Hematopoietic multipotent progenitor cell treated with erythropoietin and hydrocortisone succinate and interleukin-3 and kit ligand, for 4 days (in vitro differentiated cells): ENCODE data around the gene MED4.
"Not testable (repeated sequence)": the region's sequence is repeated elsewhere in the genome, so short reads cannot be mapped to it uniquely, and the experiment has no call there.

Experiments used
- DNase-seq: peaks from one replicate; pipeline ENCODE4 v3.0.0-alpha.2; 2015

MED4 gene

DNA sequence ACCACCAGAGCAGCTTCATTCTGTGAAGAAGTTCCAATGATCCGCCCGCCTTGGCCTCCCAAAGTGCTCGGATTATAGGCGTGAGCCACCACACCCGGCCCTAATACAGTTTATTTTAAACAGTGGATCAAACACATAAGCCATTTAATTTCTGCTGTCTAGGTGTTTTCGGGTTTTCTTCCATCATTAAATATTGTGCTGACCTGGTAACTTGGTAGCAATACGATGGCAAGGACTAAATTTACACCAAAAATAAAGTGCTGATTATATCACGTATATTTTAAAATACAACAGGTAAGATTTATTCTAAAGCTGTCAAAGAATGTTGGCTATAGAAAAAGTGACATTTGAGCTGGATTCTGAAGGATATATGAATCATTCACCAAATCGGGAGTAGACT lies 1.3 kb downstream of the MED4 start:
- DNase-seq = no peak

DNA sequence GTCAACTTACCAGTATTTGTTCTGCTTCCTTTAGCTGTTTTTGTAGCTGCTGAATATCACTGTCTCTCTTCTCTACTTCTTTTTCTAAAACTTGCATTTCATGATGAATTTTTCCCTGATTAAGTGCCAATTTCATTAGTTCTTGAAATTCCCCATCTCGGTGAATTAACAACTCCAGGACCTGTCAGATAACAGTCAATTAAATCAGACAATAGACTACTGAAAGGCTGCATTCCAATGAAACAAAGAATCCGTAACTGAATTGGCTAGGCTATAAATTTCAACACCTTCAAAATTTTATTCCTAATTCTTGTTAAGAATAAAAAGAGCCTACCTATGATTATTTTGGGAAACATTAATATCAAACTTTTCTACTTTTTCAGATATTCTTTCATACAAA lies 8.6 kb downstream of the MED4 start:
- DNase-seq = no peak

DNA sequence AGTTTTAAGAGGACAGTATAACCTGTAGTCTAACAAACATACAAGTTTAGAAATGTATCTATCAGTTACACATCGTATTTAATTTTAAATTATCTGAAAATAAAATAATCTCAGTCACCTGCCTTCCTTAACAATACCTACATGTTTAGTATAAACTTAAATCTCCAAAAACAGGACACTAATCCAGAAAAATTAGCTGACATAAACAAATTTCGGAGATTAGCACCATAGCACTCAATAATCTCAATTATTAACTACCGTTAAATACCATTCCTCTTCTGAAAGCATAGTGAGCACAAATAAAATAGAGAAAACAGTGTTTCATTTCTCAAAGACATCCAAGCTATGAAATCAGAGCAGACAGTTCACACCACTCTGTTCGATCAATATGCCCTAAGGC lies 13.2 kb downstream of the MED4 start:
- DNase-seq = no peak

DNA sequence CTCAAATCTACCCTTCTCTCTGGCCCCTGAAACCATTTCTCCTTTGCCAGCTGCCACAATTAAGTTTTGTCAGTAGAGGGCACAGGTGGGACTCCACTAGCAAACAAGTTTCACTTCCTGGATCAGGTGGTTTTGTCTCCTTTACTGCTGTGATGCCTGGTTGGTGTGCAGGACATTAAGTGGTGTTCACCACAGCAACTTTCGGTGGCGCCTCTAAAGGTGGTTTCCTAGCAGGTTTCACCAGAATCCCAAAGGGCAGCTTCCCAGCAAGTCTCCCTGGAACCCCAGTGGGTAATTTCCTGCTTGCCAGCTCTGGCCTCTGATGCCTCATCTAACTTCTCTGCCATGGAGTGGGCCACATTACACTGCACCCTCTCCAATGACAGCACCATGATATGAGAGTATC lies 16.6 kb downstream of the MED4 start:
- peak; percentile 57 for DNase-seq

DNA sequence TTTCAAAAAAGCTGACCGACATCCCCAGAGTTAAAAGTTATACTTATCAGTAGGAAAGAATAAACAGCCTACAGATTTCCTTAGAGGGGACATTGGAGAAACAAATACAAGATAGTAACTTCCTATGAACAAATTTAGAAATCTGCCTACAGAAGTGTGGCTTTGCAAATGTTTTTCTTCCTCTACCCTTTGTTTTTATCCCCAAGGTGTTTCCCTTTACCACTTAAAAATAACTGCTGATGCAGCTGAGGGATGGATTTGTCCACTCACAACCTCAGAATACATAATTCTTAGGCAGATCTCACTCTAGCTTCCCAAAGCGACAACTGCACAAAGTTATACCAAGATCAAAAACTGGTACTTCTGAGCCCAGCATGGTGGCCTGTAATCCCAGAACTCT lies 20.9 kb downstream of the MED4 start:
- no peak for DNase-seq

DNA sequence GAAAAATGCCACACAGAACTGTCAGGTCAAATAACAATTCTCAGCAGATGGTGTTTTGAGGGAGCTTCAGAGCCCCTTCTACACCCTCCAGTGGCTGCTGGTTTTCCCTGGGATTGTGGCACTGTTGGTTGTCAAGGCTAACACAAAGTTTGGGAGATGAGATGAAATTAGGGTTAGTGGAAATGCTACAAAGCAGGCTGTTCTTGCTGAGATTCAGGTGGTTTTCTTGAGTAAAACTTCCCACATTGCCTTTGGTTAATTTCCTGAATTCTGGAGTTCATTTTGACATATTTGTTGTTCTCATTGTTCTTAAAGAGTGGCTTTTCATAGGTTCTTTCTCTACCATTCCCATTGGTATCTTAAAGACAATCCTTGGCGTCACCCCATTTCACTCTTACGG lies 22.1 kb downstream of the MED4 start:
- no peak for DNase-seq

DNA sequence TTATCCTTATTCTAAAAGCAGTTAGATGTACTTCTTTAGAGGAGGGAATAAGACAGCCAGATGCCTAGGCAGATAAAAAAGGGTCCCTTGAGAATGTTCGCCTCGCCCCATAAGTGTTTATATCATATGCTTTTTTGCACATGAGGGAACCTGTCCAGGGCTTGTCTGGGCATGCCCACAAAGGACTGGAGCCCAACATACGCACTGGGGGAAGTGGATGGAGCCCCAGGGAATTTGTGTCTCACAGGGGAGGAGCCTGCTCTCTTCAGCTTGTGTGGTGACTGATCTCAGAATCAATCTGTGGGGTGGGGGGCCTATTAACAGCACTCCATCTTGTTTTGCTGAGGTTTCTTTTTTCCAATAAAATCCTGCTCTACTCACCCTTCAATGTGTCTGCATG lies 22.6 kb downstream of the MED4 start:
- no peak for DNase-seq

DNA sequence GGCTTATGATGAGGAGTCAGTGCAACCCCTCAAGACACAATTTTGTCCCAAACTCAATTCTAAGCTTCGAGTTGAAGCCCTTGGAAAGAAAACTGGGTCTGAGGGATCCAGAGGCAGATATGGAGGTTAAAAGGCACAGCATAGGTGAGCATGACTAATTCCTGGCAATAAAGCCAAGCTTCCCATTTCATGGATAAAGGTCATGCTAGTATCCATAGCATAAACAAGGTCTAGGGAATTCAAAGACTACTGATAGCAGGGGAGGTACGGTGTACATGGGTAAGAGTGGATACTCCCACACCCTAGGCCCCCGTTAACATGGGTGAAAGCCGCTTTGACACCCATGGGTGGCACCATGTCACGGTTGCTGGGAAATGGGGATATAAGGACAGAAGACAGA lies 24.0 kb downstream of the MED4 start:
- no peak for DNase-seq

DNA sequence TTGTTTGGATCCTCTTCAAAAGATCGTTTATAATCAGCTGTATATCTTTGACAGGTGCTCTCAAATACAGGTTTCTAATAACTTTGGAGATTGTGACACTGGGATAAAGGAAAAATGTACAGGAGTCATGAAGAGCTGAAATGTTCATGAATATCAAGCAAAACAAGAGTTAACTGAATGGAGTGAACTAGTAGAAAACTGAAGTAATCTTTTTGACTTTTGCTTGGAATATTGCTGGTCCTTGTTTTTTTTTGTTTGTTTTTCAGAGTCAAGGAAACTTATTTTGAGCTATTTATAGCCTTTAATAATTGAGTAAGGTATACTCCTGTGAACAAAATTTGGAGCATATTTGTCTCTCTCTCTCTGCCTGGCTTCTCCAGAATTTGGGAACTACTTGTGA lies 25.3 kb downstream of the MED4 start:
- peak; percentile 20 for DNase-seq

DNA sequence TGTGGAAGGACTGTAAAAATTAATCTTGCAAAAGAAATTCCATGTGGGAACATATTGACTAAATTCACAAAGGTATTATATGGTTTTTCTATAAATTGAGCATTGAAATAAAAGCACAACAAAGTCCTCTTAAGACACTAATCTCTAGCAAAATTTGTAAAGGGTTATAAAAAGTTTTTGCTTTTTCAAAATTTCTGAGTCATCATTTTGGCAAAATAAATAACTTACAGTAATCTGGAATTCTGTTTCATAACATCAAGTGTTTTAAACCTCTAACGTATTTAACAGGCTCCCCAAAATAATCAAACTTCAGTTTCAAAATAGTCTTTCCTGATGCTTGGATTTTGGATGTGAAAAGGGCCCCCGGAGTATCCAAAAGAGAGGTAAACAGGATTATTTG lies 26.0 kb downstream of the MED4 start:
- DNase-seq = no peak

DNA sequence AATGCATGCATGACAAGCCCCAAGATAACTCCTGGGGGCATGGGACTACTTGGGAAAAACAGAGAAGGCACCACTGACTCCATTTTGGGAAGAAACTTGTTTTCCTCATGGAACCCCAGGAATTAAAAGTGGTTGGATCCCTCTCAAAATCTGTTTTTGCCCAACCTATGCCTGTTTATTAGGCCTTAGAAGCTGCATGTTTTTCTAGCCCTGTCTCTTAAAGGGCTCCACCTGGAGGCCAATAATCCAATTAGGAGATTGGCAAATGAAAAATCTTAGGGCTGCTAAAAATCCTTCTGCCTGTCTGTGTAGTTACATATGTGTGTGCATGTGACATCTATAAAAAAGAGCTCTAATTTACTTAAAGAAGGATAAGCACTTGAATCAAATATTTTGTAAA lies 26.9 kb downstream of the MED4 start:
- no peak for DNase-seq

DNA sequence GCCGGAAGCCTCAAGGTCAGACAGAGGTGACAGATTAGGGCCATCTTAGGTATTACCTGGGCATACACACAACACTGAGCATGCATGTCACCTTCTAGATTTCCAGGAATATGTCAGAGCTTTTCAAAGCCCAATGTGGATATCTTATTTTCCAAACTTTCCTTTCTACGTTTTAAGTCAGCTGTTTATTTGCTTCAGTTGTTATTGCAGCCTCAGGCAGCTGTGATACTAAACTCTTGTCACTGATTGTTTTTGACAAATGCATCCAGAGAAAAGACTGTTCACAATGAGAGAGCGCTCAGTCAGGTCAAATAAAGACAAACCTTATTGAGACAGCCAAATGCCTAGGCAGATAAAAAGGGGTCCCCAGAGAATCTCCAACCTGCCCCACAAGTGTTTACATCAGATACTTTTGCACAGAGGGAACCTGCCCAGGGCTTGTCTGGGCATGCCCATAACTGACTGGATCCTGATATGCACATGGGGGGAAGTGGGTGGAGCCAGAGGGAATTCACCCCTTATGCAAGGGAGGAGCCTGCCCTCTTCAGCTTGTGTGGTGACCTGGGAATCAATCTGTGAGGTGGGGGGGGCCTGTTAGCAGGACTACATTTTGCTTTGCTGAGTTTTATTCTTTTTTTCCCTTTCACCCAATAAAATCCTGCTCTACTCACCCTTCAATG lies 28.5 kb downstream of the MED4 start:
- DNase-seq = peak; percentile 77

DNA sequence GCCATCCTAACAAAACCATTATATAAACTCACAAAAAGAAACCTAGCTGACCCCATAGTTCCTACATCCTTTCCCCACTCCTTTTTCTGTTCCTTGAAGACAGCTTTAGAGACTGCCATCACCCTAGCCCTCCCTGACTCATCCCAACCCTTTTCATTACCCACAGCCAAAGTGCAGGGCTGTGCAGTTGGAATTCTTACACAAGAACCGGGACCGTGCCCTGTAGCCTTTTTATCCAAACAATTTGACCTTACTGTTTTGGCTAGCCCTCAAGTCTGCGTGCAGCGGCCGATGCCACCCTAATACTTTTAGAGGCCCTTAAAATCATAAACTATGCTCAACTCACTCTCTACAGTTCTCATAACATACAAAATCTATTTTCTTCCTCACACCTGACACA lies 35.0 kb downstream of the MED4 start:
- DNase-seq = not testable (repeated sequence)

DNA sequence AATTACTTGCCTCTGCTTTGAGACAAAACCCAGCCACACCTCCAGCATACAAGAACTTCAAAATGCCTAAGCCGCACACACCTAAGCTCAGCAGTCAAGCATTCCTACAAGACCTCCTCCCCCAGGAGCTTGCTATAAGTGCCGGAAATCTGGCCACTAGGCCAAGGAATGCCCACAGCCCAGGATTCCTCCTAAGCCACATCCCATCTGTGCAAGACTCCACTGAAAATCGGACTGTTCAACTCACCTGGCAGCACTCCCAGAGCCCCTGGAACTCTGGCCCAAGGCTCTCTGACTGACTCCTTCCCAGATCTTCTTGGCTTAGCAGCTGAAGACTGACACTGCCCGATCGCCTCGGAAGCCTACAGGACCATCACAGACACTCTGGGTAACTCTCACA lies 36.4 kb downstream of the MED4 start:
- not testable (repeated sequence) for DNase-seq

DNA sequence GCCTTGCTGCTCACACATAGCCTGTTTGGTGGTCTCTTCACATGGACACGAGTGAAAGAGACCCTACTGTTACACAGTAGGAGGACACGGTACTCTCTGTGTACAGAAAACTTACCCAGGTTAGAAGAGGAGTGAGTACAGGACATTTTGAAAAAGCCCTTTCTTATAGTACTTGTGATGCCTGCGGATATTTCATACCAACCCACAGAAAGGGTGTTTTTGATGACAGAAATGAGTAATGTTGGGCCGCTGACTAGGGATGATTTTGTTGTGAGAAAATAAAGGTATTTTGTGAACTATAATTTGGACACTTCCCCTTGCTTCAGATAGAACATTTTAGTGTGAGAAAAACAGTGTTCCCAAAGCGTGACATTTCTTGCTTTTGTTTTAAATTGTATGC lies 39.2 kb downstream of the MED4 start:
- DNase-seq = no peak

DNA sequence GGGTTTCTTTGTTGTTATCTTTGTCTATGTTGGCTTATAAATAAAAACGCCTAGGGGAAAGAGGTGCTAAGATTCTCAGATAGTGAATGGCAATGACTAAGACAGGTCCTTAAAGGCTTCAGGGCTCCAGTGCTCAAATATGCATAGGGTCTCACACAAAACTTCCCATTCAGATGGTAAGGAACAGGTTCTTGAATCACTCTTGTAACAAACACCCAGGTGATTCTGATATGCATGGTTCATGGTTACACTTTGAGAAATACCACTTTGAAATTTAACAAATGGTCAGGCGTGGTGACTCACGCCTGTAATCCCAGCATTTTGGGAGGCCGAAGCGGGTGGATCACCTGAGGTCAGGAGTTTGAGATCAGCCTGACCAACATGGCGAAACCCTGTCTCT lies 40.3 kb downstream of the MED4 start:
- no peak for DNase-seq

DNA sequence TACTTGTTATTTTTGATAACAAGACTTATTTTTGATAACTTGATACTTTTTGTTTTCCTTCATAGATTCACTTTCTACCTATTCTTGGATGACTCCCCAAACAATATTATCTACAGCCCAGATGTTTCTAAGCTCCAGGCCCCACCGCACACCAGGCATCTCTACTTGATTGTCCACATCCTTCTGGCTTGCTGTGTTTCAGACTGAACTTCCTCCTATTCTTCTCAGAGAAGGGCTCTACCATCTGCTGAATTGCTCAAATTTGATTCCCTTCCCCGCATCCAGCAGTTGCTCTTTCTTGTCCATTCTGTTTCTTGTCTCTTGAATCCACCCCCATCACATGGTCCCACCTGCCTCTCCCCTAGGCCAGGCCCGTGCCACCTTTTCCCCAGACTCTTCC lies 44.4 kb downstream of the MED4 start:
- DNase-seq = no peak

DNA sequence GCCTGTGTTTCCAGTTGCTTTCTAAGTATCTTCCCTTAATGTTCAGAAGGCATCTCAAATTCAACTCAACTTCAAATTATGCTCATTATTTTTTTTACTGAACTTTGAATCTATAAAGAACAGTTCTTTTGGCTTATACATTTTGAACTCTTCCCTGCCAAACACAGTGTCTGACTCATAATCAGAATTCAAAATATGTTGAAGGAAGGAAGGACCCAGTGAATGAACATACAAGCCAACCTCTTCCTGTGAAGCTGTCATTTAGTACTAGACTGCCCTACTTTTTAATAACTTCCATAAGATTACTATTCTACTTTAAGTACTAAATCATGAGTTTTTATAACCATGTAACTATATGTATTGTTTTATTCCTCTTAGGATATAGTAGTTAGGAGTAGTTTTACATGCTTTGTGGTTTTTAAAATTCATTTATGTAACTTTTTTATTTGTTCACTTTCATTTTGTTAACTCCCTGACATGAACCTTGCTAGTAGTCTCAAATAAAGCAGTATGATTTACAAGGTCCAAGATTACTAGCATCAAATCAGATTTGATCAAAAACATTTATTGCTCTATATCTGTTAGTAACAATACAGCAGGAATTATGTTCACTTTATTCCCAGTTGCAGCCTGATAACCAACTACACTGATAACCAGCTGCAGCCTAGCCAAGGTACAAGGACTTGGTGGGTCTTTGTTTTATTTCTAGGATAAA lies 51.0 kb downstream of the MED4 start:
- DNase-seq = no peak

DNA sequence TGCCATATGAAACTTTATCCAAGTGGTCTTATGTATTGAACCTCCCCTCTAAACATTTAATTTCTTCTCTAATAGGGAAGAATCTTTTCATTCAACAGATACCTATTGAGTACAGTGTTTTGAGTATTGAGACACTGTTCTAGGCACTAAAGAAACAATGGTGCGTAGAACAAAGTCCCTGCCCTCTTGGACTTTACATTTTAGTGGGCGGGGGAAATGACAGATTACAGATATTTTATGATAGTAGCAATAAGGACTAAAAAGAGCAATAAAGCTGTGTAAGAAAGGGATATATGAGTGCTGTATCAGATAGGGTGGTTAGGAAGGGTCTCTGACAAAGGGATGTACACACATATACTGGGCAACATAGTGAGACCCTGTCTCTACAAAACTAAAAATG lies 52.0 kb downstream of the MED4 start:
- DNase-seq = no peak

DNA sequence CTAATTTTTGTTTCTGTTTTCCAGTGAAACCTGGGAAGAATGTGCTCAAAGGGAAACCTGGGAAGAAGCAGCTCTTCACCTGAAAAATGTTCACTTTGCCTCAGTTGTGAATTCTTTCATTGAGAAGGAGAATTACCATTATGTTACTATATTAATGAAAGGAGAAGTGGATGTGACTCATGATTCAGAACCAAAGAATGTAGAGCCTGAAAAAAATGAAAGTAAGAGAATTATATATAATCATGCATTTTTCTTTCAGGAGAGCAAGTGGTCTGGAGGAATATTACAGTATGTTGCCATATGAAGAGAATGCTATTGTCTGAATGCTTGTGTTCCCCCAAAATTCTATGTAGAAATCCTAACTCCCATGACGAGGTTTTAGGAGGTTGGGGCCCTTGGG lies 54.0 kb downstream of the MED4 start:
- DNase-seq = no peak

DNA sequence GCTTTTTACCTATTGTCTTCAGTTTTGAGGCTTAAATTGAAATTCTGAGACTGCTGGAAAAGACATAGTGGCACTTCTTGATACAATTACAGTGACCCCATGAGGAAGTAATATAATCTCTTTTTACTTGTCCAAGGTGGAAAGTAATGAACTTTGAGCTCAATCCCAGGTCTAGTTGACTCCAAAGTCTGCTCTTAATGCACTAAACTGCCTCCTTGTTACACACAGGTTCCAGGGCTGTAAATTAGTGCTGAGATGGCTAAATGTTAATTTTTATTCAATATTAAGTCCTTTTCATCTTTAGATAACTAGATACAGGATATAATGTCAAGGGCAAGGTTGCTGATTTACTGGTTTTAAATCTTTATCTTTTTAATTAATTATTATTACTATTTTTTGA lies 54.9 kb downstream of the MED4 start:
- DNase-seq = no peak

DNA sequence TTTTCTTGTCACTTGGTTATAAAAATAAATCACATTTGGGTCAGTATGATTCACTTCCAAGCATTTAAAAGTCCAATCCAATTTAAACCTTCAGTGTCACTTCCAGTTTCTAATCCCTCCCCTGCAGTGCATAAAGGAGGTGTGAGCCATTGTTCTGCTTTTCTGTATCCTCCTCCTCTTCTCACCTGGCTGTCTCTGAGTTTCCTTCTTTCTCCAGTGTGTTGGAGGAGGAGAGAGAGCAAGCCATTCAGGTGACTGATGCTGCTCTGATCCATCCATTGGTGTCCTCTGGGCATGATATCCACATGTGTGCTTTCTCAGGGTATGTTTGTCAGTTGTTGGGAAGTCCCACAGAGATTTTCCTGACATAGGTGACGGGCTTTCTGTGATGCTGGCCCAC lies 56.1 kb downstream of the MED4 start:
- DNase-seq = no peak

DNA sequence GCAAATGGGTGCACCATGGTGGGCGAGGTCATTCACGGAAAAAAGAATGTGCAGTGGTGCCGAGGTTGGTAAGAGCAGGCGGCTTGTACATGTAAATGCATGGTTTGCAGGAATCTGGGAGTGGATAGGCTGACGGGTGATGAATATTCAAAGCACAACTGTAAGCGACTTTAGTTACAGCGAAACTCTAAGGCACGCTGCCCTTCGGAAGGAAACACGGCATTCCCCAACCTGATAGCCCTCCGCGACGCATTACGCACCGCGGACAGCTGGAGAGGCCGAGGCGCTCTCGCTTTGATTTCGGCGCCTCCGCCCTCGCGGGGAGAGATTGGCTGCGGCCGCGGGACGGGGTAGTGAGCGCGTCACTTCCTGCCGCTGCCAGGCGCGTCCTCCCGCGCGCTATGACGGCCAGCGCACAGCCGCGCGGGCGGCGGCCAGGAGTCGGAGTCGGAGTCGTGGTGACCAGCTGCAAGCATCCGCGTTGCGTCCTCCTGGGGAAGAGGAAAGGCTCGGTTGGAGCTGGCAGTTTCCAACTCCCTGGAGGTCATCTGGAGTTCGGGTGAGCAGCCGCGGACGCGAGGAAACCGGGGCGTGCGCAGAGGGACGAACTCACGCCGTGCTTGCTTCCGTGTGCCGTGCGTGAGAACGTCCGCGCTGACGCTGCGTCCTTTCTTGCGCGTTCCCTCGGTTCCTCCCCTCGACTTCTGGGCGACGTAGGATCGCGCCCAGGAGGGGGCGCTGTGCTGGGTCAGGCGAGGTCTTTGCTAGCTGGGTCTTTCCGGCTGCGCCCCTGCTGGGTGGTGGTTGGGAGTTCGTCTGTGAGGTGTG lies 57.3 kb downstream of the MED4 start, which contains the start of gene NUDT15:
TSS of gene NUDT15 (plus strand) at position 381 of the 828 bp plus-strand sequence. CDS start at position 402, 21 bp downstream.
- peak; percentile 98 for DNase-seq

DNA sequence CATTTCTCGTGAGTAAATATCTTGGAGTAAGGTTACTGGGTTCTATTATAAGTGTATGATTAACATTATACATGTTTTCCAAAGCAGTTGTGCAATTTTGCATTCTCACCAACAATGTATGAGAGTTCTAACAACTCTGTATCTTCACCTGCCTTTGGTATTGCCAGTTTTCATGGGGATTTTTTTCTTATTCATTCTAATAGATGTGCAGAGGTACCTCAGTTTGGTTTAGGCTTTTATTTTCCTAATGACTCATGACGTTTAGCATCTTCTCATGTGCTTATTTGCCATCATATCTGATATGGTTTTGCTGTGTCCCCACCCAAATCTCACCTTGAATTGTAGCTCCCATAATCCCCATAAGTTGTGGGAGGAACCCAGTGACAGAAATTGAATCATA lies 65.0 kb downstream of the MED4 start:
- no peak for DNase-seq
